ENCODE measurements around the gene DMWD. TPM values are rescaled to one million over a fixed set of nuclear protein-coding genes. Genes with fewer than 3 reads are reported as not detected.

DMWD gene, protein sequence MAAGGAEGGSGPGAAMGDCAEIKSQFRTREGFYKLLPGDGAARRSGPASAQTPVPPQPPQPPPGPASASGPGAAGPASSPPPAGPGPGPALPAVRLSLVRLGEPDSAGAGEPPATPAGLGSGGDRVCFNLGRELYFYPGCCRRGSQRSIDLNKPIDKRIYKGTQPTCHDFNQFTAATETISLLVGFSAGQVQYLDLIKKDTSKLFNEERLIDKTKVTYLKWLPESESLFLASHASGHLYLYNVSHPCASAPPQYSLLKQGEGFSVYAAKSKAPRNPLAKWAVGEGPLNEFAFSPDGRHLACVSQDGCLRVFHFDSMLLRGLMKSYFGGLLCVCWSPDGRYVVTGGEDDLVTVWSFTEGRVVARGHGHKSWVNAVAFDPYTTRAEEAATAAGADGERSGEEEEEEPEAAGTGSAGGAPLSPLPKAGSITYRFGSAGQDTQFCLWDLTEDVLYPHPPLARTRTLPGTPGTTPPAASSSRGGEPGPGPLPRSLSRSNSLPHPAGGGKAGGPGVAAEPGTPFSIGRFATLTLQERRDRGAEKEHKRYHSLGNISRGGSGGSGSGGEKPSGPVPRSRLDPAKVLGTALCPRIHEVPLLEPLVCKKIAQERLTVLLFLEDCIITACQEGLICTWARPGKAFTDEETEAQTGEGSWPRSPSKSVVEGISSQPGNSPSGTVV
- total RNA-seq (2014; rRNA removed): 34.0 and 36.4 TPM in 2 replicates
- 36.4 TPM for polyA plus RNA-seq (2012)

DNA sequence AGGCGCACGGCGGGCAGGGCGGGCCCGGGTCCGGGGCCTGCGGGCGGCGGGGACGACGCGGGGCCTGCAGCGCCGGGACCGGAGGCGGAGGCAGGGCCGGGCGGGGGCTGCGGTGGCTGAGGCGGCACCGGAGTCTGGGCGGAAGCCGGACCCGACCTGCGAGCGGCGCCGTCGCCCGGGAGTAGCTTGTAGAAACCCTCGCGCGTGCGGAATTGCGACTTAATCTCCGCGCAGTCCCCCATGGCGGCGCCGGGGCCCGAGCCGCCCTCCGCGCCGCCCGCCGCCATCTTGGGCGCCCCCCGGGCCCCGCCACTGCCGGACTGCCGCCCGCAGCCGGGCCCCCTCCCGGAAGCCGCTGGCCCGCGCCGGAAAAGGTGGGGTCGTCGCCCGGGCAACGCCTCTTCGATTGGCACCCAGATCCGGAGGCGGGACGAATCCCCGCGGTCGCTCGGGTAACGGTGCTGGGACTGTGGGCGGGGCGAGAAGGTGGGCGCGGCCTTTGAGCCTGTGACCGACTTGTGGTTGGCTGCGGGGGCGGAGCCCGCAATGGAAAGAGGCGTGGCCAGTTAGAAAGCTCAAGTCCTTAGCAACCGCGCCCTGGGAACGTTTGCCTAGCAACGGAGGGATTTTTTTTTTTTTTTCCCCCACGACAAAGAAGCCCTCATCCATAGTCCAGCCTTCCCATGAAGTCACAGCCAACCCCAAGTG, at the start of gene DMWD:
Gene DMWD, minus strand, starts transcription at position 376 of the 708 bp plus-strand sequence. Its CDS starts 89 bp downstream, at position 287.
- DNase-seq (ENCODE audit: low read depth): peak; percentile 97

DNA sequence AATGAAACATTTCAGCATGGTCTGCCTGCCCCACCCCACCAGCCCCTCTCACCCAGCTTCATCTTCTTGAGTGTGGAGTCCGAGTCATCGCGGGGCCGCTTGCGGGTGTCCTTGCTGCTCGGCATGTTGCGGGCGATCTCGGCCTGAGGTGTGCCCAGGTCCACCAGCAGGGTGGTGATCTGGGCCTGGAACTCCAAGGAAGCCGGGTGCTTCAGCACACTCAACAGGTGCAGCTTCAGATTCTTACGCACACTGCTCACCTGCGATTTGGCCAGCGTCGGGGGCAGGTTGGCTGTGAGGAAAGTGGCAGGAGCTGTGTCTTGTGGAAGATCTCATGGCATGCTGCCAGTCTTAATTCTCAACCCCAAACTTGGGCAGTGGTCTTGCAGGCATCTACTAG, 49.6 kb upstream of the DMWD start:
- no peak for DNase-seq (ENCODE audit: low read depth)

DNA sequence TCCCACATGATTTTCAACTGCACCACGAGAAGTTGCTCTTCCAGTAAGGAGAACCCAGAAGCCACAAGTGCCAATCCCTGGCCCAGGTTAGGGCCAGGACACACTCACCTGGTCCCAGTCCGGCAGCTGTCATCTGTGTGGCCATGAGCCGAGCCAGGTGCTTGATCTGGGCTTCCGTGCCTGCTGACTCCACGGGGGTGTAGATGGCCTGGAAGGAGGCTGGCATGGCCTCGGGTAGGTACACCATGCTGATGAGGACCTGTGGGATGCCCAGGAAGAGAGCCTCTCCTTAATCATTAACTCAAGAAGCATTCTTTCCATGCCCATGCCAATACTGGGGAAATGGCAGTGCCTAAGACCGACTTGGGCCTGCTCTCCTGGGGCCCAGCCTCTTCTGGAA, 42.3 kb upstream of the DMWD start:
- no peak for DNase-seq (ENCODE audit: low read depth)

DNA sequence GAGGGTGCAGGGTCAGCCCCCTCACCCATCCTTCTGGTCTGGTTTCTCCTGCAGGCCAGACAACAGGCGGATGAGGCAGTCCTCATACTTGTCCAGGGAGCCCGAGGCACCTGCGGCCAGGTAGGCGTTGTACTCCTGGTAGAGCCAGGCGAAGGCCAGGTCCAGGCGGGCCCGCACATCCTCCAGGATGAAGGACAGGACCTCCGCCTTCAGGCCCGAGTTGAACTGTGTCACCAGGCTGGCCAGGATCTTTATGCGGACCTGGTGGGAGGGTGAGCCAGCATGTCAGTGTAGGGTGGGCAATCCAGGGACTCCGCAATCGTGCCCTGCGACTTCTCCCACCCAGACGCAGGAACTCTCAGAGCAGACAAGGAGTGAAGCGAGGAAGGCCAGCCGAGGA, 36.3 kb upstream of the DMWD start:
- no peak for DNase-seq (ENCODE audit: low read depth)

DNA sequence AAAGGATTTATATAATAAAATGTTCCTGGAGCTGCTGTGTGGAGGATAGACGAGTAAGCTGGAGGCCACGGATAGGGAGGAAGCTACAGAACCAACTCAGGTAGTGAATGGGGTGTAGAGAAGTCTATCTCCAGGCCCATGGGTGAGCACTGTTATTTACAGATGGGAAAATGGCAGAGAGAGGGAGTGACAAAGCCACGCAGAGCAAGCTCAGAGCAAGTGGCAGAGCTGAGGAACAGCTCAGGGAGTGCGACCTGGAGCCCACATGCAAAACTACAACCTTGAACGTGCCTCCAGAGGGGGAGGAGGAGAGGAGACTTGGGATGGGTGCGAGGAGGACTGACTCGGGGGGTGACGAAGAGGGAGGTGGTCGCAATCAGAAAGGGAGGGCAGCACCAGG, 35.9 kb upstream of the DMWD start:
- DNase-seq (ENCODE audit: low read depth): no peak

DNA sequence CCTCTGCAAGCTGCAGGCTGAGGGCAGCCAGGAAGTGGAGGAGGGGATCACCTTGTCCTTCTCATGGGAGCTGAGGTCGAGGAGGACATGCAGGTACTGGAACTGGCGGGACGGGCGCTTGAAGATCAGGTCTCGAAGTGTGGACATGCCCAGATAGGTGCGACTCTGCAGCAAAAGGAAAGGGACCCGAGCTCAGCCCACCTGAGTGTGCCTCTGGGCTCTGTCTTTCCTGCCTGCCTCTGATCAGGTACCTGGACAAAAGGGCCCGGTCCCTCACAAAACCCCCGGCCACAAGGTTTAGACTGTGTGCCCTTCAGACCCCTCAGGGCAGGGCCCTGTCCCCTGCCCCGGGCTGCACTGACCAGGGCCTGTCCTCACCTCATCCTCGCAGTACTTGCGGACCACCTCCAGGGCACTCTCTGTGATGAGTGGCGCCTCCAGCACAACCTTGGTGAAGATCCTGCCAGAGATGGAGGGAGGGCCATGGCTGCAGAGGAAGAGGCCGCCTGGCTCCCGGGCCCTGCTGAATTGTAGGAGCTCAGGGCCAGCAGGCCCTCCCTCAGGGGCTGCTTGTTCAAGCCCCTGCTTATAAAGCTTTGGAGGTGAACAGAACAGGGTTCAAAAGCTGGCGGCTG, 34.9 kb upstream of the DMWD start:
- no peak for DNase-seq (ENCODE audit: low read depth)

DNA sequence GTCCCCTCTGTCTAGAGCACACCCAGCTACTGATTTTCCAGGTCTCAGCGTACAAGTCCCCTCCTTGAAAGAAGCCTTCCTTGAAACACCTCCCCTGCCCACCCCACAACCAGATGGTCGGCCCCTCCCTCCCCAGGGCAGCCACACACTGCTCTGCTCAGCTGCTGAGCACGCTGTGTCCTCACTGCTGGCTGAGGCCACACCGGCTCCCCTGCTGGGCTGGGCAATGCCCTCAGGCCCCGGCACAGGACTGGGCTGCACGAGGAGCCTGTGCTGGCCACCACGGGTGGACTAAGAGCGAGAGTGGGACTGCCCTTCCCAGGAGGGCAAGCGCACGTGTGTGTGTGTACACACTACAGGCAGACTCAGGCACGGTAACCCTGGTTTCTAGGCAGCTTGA, 34.3 kb upstream of the DMWD start:
- no peak for DNase-seq (ENCODE audit: low read depth)

DNA sequence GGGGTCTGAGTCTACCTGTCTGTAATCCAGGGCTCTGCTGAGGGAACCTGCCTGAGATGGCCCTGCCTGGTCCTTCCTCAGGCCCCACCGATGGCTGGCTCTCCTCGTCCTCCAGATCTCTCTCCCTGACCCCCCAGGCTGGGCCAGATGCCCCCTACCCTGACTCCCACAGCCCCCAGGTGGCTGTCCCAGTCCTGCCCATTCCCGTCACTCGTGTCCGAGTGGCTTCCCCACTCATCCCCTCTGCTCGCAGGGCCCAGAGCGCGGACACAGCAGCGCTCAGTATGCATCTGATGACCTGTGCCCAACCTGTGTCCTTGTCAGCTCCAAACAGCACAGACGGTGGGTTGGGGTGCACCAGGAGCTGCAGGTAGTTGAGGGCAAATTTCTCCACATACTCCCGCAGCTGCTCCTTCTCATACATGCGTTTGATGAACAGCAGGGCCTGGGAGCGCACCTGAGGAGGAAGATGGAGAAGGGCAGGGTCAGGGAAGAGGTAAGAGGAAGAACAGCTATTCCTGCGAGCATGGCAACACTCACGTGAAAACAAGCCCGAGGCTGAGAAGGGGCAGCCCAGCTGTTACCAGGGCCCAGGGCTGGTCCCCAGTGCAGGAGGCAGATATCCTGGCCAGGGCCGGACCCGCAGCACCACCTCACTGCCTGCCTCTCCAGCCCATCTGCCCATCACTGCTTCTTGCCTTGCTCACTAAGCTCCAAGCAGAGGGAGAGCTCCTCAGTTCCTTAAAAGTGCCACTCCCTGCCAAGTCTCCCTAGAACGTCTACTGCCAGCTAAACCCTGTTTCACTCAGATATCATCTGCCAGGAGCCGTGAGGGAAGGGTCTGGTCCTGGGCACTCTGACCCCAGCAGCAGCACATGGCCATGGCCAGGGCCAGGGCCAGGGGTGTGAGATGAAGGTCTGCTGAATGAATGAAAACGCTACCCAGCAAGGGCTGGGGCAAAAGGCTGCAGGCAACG, 33.6 kb upstream of the DMWD start:
- DNase-seq (ENCODE audit: low read depth): no peak

DNA sequence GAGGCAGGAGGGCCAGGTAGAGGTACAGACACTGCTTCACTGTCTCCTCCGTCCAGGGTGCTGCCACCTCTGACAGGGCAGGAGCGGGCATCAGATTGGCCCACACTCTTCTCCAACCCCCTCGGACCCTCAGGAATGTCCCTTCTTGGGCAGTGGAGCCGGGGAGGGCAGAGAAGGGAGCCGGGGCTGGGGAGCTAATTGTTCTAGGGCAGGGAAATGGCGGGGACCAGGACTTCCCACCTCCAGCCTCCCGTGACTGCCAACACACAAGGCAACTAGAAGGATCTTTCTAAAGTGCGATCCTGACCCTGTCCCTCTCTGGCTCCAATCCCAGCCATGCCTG, 32.6 kb upstream of the DMWD start:
- DNase-seq (ENCODE audit: low read depth): no peak

DNA sequence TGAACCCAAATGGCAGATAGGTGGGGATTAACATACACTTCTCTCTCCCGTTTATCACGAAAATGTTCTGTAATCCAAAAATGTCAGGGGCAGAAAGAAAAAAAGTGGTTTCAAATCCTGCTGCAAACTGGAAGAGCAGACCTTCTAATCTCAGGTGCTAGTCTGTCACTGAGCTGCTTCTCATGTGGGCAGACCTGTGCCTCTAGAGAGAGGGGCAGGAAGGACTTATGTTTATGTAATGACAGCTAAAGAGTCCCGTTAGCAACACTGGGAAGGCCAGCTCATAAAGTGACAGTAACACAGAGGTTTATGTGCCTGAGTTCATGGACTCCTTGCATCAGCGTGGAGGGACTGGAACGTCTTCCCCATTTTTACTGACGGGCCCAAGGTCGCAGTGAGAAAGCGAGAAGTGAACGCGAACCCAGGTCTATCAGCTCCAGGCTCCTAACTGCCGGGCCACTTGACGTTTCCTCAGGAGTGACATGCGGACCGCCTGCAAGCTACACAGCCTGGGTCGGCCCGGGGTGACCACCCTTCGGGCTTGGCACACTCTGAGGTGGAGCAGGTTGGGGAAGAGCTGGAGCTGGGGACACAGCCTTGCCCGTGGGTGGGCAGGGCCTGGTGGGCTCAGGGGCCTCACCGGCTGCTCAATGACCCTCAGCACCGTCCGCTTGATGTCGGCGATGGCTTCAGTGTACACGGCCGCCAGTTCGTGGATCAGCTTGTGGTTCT, 32.1 kb upstream of the DMWD start:
- no peak for DNase-seq (ENCODE audit: low read depth)

DNA sequence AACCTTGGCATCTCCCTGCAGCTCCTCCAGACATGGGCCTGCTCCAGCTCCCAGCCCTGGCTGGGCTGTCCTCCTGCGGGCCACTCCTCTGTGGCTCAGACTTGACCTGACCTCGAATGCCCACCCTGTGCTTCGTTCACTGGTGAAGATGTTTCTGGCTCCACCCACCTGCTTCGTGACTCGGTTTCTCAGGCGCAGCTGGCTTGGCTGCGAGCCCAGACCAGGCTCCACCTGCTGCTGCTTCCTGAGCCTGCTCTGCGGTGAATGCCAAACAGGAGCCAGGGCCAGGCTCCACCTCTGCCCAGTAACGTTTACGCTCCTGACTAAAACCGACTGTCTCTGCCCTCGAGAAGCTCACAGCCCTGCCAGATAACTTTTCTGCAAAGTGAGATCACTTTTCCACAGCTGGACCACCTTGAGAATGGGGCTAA, 31.4 kb upstream of the DMWD start:
- no peak for DNase-seq (ENCODE audit: low read depth)

DNA sequence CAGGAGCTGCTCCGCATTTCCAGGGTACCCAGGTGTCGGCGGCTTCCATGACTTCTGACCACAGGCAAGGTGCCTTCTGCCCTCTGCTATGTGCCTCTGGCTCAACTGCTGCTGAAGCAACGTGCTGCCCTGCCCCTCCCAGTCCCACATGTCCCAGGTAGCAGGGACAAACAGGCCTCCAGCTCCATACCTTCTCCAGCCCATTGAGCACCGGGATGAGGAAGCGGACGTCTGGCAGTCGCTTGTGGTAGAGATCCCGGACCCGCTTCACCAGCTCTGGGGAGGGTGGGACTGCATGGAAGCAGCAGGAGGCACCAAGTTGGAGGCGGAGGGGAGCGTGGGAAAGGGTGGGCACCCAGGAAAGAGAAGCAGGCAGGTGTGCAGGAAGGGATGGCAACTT, 30.5 kb upstream of the DMWD start:
- no peak for DNase-seq (ENCODE audit: low read depth)

DNA sequence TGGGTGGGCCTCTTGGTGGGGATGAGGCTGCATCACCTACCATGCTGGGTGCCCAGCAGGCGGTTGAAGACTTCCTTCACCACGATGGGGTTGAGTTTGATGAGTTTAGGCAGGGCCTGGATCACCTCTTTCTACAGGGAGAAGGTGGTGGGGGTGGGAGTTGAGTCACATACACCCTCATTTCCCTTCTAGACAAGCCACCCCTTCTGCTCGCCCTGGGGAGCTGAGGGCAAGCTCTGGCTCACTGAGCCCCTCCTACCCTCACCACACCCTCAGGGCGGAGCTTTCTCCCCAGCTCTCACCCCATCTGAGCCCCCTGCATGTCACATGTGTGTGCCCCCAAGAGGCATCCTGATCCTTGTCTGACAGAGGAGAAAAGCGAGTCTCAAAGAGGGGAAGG, 30.1 kb upstream of the DMWD start:
- no peak for DNase-seq (ENCODE audit: low read depth)

DNA sequence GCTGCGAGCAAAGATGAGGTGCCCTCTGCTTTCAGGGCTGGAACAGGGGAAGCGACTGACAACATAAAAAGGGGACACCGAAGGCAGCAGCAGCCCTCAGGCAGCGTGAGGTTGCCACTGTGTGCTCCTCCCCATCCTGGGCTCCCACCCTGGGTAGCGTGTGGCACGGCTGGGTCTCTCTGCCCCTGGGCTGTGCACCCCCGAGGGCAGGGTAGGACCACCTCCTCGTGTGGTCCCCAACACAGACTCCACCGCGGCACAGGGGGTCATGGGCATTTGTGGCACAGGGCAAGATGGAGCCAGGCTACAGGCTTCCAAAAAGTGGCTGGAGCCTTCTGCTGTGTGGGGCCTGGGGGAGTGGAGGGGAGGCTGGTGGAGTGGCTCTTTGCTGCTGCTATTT, 28.9 kb upstream of the DMWD start:
- DNase-seq (ENCODE audit: low read depth): no peak

DNA sequence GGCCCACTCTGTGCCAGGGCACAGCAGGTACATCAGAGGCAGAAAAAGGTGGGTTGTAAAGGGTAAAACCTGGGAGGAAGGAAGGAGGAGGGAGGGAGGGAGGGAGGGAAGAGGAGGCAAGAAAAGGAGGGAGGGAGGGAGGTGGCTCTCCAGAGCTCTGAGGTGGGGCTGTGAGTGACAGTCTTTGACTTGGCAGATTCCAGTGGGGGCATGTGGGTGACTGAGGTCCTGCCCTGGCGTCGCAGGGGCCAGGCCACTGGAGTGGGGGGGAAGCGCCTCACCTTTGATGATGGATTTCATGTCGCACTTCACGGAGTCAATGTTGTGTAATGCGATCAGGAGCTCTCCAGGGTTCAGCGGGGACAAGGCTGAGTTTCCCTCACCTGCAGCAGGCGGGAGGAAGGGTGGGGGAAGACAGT, 28.5 kb upstream of the DMWD start:
- DNase-seq (ENCODE audit: low read depth): no peak

DNA sequence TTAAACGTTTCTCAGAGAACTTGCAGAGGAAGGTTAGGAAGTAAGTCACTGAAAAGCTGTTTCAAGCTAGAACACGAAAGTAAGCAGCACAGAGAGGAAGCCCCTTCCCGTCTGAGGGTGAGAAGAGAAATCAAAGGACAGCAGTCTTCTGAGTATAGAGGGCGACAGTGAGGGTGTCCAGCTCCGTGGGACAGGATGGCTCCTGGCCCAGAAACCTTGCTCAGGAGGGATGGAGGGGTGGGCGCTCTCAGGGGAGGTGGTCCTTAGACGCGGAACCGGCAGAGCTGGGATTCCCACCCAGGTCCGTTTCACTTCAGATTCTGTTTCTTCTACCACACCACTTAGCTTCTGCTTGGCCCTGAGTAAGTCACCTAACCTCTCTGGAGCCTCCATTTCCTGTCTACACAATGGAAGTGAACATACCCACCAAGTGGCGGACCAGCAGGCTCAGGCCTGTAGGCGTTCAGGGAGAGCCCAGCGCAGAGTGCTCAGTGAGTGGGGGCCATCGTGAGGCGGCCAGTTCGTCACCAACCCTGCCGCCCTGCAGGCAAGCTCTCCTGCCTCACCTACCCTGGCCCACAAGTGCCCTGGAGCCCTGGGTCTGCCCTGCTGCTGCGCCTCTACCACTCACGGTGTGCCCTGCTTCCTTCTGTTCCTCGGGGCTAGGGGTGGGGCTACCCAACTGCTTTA, 27.9 kb upstream of the DMWD start:
- DNase-seq (ENCODE audit: low read depth): no peak

DNA sequence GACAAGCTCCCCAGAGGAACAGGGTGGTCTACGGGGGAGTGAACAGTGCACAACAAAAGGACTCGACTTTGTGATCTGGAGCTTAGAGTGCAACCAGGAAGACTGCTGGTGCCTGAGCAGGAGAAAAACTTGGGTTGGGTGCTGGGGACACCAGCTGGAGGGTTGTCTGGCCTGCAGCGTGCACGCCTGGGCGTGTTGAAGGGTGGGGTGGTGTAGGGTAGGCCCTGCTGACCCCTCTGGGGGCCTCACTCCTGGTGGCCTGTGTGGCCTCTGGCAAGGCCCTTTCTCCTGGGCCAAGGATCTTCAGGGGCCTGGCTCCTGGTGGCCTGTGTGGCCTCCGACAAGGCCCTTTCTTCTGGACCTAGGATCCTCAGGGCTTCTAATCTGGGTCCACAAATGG, 27.1 kb upstream of the DMWD start:
- DNase-seq (ENCODE audit: low read depth): no peak

DNA sequence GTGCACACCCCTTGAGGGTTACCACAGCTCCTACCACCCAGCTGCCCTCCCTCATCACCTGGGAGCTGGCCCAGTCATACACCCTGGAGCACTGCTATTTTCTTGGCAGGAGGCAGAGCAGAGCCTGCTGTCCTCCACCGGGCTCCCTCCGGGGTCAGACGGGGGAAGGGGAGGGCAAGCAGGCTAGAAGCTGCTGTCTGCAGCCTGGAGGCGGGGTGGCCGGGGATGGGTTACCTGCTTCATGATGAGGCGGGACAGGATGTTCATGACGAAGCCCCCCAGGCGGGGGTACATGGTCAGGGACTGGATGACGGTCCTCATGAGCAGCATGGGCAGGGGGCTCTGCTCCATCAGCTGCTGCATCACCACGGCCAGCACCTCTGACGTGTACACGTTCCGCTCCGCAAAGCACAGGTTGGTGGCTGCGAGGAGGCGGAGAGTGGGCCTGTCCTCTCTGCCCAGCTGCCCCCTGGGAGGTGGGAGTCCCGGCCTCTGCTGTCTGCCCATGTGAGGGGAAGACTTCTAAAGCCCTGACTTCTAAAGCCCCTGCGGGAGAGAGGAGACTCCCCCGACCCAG, 25.2 kb upstream of the DMWD start:
- no peak for DNase-seq (ENCODE audit: low read depth)

DNA sequence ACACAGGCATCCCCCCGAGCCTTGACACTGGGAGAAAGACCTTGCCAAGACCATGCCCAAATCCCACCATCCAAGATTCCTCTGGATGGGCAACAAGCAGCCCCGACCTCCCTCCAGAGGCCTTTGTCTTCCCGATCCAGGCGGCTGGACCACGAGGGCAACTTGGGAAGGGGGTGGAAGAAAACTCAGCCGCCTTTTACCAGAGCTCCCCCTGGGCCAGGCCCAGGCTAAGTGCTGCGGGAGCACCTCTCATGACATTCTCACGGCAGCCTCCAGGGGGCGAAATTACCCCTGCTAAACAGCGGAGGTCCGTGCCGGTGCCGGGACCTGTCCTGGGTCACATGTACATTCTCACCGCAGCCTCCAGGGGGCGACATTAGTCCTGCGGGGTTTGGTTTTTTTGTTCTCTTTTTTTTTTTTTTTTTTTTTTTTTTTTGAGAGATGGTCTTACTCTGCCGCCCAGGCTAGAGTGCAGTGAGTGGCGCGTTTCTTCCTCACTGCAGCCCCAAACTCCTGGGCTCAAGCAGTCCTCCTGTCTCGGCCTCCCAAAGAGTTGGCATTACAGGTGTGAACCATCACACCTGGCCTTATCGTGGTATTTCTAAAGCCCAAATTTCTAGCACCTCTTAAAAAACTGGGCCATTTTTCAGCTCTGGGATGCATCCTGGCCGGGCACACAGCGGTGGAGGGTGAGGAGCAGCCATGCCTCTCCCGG, 24.5 kb upstream of the DMWD start:
- peak; percentile 88 for DNase-seq (ENCODE audit: low read depth)
